HG03039 (cell line): ENCODE results near the gene CDKL1.

Experiments
- ATAC-seq: cut with Tn5 transposase; IDR thresholded peaks from one replicate; pipeline ENCODE4 v1.9.1; 2021; ENCODE audit warnings: mild to moderate bottlenecking, moderate library complexity; ENCODE audit not compliant: unreplicated experiment

Gene CDKL1

DNA sequence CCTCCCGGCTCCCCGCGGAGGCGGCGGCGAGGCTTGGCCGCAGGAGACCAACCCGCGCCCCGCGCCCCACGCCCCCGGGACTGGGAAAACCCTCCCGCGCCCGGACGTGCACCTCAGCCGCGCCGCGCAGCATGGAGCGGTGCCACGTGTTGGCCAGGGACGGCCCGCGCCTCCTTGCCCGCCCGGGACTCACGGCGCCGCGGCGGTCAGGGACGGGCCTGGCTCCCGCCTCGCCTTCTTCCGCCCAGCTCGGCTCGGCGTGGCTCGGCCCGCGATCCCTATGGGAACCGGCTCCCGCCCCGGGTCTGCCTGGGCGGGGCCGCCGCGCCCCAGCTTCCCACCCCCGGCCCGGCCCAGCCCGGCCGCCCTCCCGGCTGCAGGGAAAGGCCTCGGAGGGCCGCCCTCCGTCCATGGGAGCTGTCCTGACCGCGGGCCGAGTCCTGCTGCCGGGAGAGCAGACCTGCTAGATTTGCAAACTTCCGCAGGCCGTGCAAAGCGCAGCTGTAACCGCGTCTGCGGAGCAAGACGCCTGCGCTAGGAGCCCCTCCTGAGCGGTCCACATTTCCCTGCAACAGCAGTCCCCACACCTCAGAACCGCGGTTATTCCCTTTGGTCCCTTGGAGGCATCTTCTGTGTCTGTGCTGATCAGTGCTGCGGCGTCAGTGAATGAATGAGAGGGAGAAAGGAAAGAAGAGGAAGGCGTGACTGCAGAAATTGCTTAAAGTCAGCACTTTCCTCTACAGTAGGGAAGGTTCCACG, at the start of gene CDKL1:
CDKL1 (minus strand) TSS at position 251 of the 759 bp plus-strand sequence. CDS start 1,013 bp downstream, outside the sequence.
- ATAC-seq = peak; percentile 55

DNA sequence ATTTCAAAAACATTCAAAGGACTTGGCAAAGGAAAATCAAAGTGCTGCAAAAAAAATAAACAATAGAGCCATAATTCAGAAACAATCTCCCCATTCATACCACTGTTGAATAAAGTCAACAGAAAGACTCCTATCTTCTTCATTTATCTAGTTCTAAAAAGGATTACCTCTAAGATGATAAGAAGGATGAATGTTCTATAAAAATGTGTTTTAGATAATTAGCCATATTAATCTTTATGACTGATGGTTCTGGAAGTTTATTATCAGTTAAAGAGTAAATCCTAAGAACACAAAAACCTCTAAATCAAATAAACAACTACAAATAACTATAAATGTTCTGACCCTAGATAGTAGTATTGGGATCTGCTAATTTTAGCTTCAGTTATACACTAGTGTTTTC, 37.8 kb upstream of the CDKL1 start:
- ATAC-seq = no peak

DNA sequence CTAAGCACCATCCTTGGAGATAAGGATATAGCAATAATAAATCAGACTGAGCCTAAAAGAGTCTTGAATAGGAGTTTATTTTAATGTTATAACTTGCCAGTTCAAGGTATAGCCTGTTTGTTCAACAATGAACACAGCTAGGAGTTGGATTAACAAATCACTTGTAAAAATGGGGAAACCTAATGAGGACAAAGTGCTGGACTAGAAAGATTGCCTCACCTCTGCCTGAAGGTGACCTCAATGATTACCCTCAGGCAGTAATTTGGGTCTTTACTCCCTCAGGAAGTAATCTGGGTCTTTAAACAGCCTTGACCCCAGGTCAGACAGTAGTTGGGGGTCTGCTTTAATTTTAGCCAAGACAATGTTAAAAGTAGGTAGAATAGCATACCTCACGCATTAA, 35.5 kb upstream of the CDKL1 start:
- no peak for ATAC-seq

DNA sequence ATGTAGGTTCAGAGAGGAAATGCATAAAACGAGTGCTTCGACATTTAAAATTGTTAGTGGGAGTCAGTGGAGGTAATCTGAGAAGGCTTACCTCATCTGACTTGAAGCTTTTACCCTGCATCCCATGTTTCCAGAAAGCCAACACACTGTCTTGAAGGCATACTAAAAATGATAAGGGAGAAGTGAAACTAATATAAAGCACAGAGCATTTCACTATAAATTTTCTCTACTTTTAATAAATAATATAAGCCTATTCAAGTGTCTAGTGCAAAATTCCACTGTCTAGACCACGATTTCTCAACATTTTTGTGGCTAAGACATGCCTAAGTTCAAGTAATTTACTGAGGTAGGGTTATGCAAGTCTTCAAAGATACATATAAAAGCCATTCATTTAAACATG, 29.1 kb upstream of the CDKL1 start:
- no peak for ATAC-seq

DNA sequence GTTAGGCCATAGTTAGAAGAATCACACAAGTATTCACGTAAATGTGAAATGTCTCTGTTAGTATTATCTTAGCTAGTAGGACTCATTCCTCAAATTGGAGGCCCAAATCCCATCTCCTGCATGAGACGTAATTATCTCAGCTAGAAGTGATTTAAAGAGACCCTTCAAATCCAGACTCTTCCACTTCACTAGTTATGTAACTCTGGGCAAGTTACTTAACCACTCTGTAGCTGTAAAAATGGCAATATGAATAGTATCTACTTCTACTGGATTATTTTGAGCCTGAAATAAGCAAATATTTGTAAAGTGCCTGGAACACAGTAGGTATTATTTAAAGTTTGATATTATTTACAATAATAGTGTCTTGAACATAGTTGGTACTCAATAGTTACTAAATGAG, 28.4 kb upstream of the CDKL1 start:
- ATAC-seq = no peak

DNA sequence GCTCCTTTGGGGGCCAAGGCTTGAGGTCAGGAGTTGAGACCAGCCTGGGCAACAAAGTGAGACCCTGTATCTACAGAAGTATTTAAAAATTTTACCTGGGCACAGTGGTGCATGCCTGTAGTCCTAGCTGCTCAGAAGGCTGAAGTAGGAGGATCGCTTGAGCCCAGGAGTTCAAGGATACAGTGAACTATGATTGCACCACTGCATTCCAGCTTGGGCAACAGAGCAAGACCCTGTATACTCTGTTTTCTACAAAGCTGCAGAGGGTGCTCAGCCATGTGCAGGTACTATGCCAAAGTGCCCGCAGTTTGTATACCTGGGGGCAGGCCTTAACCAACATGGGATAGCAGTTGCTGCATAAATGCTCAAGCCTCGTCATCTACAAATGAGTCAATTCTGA, 26.8 kb upstream of the CDKL1 start:
- ATAC-seq = no peak

DNA sequence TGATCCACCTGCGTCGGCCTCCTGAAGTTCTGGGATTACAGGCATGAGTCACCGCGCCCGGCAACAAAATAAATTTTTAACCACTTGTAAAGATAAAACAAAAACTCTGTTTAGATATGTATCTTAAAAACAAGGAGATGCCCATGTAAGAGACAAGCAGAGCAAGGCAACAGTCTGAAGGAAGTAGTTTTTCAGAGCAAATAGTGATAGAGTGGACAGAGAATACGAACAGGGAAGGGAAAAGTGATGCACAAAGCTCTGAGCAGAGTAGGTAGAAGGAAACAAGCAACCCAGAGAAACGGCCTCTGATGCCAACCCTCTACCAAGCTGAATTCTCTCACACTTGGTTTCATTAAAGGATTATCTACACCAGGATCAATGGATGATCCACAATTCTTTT, 24.8 kb upstream of the CDKL1 start:
- ATAC-seq = no peak

DNA sequence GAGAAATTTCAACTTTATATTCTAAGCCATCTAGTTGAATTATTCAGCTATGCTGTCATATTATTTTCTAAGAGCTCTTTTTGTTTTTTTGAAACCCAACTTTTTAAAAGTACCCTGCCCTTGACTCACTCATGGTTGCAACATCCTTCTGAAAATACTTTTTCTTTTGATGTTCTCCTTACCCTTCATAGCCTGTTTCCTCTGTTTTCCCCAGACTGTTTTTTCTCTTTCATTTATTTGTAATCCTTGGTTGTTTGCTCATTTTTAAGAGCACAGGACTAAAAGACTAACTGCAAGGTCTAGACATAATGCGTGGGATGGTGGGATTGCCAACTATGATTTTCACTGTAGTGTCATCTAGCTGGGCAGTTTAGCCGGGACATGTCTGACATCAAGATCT, 21.2 kb upstream of the CDKL1 start:
- no peak for ATAC-seq

DNA sequence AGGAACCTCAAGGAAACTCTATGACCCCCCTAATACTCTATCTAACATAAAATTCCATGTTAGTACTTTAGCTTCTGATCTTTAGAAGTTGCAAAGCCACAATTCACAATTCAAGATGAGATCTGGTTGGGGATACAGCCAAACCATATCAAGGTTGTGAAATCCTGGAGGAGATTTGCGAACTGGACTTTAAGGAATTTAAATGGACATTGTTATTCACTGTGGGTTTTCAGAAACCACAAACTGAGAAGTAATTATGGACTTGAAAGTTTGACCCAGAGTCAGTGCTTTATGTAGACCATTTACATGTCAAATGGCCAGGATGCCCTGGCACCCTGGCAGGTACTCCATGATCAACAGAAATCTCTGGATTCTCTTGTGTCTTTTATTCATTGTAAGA, 14.2 kb upstream of the CDKL1 start:
- no peak for ATAC-seq

DNA sequence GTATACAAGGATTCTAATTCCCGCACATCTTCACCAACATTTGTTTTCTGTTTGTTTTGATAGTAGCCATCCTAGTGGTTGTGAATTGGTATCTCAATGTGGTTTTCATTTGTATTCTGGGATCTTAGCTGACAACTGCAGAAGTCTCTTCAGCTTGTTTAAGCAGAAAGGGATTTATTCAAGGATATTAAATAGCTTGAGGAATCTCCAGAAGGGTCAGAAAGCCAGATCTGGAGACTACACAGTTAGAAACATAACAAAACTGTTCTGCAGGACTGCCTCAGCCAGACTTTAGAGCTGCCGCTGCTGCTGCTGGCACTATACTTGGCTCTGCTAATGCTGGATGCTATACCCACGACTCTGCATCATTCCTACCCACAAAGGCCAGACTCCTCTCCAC, 13.4 kb upstream of the CDKL1 start:
- ATAC-seq = no peak

DNA sequence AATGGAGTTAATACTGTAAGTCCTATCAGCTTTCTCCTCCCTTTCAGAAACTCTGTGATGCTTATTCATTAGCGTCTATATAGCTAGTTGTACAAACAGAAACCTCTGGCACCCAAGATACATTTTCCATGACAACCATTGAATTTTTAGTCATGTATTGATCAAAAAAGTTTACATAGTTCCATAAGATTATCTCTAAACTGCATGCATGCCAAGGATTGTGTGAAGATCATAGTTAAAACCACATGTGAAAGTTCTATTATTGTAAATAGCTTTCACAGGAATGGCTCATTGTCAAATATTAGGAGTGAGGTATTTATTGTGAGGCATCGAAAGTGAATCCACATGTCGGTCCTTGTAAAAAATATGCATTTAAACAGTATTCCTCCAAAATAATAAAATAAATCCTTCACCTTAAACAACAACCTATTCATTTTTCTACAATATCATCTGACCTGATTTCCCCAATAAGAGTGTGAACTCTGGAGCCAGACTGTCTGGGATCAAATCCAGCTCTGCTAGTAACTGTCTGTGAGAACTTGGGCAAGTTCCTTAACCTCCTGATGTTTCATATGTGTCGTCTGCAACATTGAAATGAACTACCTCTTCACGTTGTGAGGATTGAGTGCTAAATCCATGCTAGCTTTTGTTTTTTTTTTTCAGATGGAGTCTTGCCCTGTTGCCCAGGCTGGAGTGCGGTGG, 10.6 kb upstream of the CDKL1 start:
- no peak for ATAC-seq

DNA sequence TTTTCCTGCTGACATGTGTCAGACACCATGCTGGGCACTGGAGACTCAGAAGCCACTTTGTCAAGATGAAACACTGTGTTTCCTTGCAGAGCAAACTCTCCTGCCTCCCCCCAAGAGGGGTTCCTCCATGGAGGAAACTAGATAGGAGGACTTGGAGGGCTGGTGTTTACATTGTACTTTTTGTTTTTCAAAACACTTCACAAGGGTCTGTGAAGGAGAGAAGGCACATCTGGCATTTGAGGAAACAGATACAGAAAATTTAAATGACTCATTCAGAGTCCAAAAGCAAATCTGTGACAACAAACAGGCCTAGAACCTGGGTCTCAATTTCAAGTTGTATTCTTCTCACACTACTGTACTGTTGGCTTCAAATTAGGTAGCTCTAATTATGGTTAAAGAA, 6.7 kb upstream of the CDKL1 start:
- ATAC-seq = no peak

- no peak for ATAC-seq
These were observed 6.3 kb upstream of the CDKL1 start for GRCh38 chr14:50402965-50403364.

GRCh38 chr14:50400461-50400860, 3.8 kb upstream of the CDKL1 start:
- no peak for ATAC-seq

DNA sequence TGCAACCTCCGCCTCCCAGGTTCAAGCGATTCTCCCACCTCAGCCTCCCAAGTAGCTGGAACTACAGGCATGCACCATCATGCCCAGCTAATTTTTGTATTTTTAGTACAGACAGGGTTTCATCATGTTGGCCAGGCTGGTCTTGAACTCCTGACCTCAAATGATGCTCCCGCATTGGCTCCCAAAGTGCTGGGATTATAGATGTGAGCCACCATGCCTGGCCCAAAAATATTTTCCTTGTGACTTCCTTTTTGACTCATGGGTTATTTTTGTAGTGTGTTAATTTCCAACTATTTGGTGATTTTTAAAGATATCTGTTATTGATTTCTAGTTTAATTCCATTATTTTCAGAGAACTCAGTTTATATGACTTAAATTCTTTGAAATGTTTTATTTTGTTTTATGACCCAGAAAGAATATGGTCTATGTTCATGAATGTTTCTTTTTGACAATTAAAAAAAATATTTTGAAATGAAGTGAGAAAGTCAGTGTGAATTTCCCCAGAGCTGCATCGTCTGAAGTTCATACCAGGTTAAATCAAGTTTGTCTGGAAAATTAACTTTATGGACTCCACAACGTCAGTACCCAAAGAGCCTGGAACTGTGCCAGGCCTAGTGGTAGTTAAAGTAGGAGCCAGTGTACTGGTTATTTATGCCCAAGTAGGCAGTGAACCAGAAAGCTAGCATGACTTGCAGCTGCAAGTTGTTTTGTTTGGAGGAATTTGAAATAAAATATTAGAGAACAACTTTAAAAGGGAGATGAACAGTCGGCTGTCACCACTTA, 2.8 kb upstream of the CDKL1 start:
- ATAC-seq = no peak

DNA sequence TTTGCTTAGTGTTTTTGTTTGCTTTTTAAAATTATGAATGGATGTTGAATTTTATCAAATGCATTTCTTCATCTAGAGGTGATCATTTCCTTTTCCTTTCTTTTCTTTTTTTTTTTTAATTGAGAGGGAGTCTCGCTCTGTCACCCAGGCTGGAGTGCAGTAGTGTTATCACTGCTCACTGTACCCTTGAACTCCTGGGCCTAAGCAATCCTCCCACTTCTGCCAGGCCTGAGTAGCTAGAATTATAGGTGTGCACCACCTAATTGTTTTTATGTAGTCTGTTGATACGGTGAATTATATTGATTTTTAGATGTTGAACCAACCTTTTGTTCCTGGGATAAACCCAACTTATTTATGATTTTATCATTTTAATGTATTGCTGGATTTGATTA, 1.5 kb upstream of the CDKL1 start:
- no peak for ATAC-seq

DNA sequence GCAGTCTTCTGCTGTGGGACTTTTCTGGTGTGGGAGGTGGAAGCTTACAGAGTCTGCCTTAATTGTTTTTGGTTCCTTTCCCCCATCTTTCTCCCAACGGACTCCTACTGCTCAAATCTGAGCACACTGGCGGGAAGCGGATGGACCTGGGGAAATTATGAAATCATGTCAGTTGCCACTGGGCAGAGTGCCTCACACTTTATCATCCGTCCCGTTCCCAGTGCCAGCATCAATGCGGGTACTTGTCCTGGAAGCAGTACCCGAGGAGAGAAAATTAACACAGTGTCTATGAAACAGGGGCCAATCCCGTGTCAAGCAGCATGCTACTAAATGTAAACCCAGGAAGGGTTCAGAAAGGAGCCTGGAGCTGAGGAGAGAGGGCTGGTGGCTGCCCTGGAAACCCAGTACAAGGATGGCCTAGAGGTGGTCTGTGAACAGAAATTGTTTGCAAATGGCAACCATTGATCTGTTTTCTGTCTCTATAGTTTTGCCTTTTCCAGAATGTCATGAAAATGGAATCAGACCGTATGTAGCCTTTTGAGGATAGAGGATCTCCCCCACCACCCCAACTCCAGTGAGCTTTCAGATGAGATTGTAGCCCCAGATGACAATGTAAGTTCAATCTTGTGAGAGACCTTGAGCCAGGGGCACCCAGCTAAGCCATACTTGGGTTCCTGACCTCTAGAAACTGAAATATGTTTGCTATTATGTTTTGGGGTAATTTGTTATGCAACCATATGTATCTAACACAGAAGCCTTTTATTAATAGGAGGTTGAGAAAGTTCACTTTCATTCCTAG, 908 bp upstream of the CDKL1 start:
- no peak for ATAC-seq

DNA sequence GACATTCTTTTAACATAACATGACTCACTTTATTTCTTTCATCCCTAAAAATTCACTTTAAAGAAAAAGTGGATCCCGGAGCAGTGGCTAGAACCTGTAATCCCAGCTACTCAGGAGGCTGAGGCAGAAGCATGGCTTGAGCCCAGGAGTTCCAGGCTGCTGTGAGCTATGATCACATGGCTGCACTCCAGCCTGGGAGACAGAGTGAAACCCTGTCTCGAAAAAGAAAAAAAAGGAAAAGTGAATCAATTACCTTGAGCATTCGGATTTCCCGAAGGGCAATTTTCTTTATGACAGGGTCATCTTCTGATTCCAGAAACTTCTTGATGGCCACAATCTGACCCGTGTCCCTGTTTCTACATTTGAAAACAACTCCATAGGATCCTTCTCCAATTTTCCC, 1.2 kb downstream of the CDKL1 start:
- ATAC-seq = no peak

GRCh38 chr14:50394713-50395112, 2.0 kb downstream of the CDKL1 start:
- ATAC-seq = no peak

DNA sequence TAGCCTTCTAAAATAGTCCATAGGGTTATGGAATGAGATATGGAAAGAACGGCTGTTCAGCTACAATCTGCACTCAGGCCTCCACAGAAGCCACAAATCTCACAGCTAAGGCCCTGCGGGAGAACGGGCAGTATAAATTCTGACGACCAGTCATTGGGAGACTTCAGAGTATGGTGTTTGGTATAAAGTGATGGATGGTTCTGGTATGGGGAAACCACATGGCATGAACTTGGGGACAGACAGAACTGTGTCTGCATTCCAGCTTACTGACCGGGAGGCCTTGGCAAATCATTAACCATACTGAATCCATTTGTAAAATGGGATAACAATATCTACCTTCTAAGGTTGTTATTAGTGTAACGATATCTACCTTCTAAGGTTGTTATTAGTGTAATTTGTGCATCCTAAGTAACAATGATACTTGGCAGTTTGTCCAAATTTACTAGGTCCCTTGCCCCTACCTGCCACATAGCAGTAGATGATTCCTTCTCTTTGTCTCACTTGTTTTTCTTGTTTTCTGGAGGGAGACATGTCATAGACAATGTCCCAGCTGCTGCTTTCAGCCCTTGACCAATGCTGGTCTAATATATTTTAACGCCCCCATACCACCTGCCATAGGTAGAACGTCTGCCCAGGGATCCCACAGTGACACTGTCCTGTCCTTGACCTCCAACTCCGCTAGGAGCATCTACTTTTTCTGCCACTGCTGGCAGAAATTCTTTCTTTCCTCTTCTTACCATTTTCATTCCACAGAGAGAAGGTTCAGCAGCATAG, 6.8 kb downstream of the CDKL1 start:
- ATAC-seq = no peak
